Ishikawa (cell line): Measurements from ENCODE around the gene CCDC73.
A peak's percentile ranks its signal among the peaks of the same experiment; 100 is the strongest.

Experiments used
- CEBPB ChIP-seq: IDR thresholded peaks from 2 replicates; pipeline ENCODE4 v1.6.1; 2012
- CREB1 ChIP-seq: IDR thresholded peaks from 2 replicates; pipeline ENCODE4 v1.6.1; 2012; ENCODE audit warnings: low read depth
- EGR1 ChIP-seq: IDR thresholded peaks from 2 replicates; pipeline ENCODE4 v1.6.1; 2012
- EP300 ChIP-seq: IDR thresholded peaks from 2 replicates; pipeline ENCODE4 v1.6.1; 2012; ENCODE audit warnings: borderline replicate concordance
- FOXM1 ChIP-seq: IDR thresholded peaks from 2 replicates; pipeline ENCODE4 v1.6.1; 2012; ENCODE audit warnings: low read depth, borderline replicate concordance
- MAX ChIP-seq: IDR thresholded peaks from 2 replicates; pipeline ENCODE4 v1.6.1; 2012
- NFIC ChIP-seq: IDR thresholded peaks from 2 replicates; pipeline ENCODE4 v1.6.1; 2012
- RAD21 ChIP-seq: IDR thresholded peaks from 2 replicates; pipeline ENCODE4 v1.6.1; 2012; ENCODE audit warnings: low read depth
- REST ChIP-seq: IDR thresholded peaks from 2 replicates; pipeline ENCODE4 v1.6.1; 2012; ENCODE audit warnings: low read depth, mild to moderate bottlenecking
- TAF1 ChIP-seq: IDR thresholded peaks from 2 replicates; pipeline ENCODE4 v1.6.1; 2012; ENCODE audit warnings: low read depth, mild to moderate bottlenecking
- TCF12 ChIP-seq: IDR thresholded peaks from 2 replicates; pipeline ENCODE4 v1.6.1; 2012; ENCODE audit warnings: low read depth
- TEAD4 ChIP-seq: IDR thresholded peaks from 2 replicates; pipeline ENCODE4 v1.6.1; 2012
- USF1 ChIP-seq: IDR thresholded peaks from 2 replicates; pipeline ENCODE4 v1.6.1; 2012
- YY1 ChIP-seq: IDR thresholded peaks from 2 replicates; pipeline ENCODE4 v1.6.1; 2012; ENCODE audit warnings: low read depth
- ZBTB7A ChIP-seq: IDR thresholded peaks from 2 replicates; pipeline ENCODE4 v1.6.1; 2012; ENCODE audit warnings: low read depth

Gene CCDC73

GRCh38 chr11:32830796-32831195, 36.3 kb upstream of the CCDC73 start:
- TF ChIP-seq FOXM1 = no peak
- no peak for TF ChIP-seq REST
- TF ChIP-seq EP300 = no peak
- TF ChIP-seq CREB1 = no peak
- no peak for TF ChIP-seq NFIC

- TF ChIP-seq MAX = no peak
- peak; percentile 99 for TF ChIP-seq CEBPB
Measured at GRCh38 chr11:32830413-32830738, 35.9 kb upstream of the CCDC73 start.

GRCh38 chr11:32829680-32830412, 35.4 kb upstream of the CCDC73 start, which contains the start of gene PRRG4:
Gene PRRG4, plus strand, starts transcription at chr11:32829927. Its CDS starts 603 bp downstream, at chr11:32830530.
- TF ChIP-seq TCF12 (no peak), REST (no peak), CEBPB (no peak), EGR1 (no peak), TEAD4 (no peak), CREB1 (no peak), FOXM1 (no peak), ZBTB7A (peak; percentile 46), USF1 (no peak), YY1 (0 out of 2 replicates have a peak, but pooled peaks have one; percentile 15), NFIC (no peak), MAX (peak; percentile 48; the same call in 1 of the 2 replicates), EP300 (no peak), RAD21 (no peak), TAF1 (no peak)

- TF ChIP-seq TAF1 (no peak; the same call in 1 of the 2 replicates), USF1 (no peak), TEAD4 (no peak), NFIC (no peak), CREB1 (no peak), REST (no peak), EGR1 (no peak), ZBTB7A (no peak; the same call in 1 of the 2 replicates), FOXM1 (no peak), TCF12 (no peak), MAX (no peak), RAD21 (no peak), CEBPB (no peak)
Measured at GRCh38 chr11:32829157-32829679, 34.8 kb upstream of the CCDC73 start.
